ENCODE results near the gene UBE2E2.

The UBE2E2 gene

DNA sequence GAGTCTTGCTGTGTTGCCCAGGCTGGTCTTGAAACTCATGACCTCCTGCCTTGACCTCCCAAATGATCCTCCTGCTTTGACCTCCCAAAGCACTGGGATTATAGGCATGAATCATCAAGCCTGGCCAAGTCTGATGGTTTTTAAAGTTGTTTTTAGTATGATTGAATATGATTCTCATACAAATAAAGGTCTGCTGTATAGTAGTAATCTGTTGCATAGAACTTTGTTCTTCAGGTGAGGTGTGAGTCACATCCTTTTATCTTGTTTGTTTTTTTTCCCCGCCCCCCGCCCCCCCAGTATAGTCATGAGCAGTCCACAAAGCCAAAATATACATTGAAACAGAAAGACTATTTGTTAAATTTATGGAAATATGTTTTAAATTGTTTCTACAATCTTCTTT, 39.0 kb downstream of the UBE2E2 start:
- DNase-seq = peak; percentile 24

DNA sequence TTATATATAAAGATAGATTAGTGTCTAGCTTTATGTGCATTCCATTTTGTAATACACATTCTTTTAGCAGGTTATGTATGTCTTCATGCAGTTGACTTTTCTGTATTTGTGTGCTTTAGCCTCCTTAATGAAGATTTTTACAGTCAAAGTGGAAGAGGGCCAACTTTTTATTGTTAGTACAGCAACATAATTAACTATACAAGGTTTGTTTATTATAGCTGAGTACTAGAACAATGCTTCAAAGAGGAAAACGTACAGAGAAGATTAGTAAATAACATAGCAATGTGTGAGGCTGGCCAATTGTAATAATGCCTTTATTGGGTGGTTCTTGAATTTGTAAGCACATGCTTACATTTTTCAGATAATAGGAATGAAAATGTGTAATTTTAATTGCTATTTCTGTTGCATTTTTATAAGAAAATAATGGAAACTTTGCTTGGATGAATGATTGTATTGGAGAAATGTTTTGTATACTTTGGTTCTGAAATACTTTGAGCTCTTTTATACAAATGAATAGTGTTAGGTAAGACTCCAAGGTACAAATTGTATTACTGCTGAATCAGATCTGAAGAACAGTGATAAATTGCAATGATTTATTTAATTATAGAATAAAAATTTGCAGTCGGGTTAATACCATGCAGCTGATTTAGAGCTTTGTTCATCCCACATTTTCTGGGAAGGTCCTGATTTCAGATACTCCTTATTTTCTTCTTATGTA, 41.4 kb downstream of the UBE2E2 start:
- DNase-seq = no peak

DNA sequence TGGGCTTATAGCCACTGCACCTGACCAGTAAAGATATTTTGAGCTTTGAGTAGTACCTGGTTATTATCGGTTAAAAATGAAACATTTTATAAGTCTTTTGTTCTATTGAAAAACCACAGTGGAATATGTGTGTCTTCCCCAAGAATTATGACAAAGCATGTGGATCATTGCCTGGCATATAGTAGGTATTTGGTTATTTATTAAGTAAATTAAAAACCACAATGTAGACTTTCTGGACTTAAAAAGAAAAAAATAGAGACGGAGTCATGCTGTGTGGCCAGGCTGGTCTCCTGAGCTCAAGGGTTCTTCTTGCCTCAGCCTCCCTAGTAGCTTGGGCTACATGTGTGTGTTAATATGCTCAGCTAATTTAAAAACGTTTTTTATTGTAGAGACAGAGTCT, 43.5 kb downstream of the UBE2E2 start:
- DNase-seq = no peak

DNA sequence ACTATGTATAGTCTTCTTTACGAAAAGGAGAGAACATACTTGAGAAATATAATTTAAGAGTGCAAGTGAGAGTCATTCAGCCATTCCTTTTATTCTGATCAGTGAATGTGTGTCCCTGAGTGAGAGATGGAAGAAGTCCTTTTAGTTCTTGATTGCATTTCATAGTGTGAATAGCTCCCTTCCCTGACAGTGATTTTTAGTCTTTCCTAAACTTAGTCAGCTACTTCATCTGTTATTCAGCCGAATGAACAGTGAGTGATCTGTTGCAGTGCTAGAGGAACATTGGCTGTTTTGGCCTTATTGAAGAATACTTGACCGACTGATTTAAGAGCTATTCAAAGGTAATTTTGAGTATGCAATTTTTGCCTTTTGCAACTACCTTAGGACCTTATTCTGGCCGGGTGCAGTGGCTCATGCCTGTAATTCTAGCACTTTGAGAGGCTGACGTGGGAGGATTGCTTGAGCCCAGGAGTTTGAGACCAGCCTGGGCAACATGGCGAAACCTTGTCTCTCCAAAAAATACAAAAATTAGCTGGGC, 45.5 kb downstream of the UBE2E2 start:
- DNase-seq = no peak

DNA sequence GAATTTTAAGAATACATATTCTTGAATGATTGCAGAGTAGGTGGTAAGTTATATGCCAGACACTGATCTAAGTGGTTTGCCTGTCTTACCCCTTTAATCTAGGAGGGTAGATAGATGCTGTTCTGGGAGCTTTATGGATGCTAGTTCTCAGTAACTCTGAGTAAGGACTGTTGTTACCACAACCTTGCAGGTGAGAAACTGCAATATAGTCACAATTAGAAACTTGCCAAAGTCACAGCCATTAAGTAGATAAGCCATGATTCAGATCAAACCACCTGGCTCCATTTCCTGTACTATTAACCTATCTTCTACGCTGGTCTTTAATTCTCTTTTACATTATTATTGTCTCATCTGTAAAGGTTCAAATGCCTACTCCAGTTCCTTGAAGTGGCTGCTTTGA, 46.8 kb downstream of the UBE2E2 start:
- DNase-seq = no peak

DNA sequence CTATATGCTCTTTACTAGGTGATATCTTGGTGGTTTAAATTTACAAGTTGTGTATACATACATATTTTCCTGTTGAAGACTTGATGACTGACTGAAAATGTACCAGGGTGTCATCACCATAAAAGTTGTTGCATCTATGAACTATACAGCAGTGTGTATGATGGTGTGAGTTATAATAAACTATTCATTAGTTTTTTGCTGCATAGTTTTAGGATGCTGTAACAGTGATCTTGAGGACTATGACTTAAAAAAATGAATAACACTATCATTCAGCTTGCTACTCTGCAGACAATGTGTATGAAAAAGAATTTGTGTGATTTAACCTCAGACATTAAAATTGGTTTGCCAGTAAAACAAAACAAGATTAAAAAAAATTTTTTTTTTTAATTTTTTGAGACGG, 49.0 kb downstream of the UBE2E2 start:
- DNase-seq = no peak

DNA sequence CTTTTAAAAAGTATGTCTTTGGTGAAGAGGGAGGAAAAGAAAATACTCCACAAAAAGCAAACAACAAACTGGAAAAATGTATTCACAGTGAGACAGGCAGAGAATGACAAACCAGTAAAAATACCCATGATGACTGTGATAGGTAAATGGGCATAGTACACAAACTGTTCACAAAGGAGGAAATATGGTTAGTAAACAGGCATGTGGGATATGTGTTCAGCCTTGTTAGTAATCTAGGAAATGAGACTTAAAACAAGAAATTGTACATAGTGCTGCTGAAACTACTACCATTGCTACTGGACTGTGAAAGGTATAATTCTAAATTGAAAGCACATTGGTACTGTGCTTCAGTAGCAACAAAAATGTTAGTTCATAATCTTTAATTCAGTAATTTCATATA, 50.1 kb downstream of the UBE2E2 start:
- peak; percentile 12 for DNase-seq

DNA sequence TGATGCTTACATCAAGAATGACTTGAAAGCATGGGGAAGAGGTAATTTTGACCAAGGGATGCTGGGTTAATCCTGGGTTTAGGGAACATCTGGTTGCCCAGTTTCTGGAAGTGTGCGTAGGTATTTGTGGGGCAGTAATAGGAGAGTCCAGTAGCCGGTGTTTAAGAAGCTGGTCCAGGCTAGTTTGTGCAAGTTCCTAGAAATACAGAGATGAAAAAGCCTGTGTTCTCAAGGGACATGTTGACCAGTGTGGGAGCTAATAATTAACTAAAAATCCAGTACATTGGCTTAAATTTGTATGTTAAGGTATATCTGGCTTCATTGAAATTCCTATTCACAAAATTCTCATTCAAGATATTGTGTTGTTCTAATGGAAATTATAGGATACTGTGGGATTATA, 51.2 kb downstream of the UBE2E2 start:
- DNase-seq = peak; percentile 43

DNA sequence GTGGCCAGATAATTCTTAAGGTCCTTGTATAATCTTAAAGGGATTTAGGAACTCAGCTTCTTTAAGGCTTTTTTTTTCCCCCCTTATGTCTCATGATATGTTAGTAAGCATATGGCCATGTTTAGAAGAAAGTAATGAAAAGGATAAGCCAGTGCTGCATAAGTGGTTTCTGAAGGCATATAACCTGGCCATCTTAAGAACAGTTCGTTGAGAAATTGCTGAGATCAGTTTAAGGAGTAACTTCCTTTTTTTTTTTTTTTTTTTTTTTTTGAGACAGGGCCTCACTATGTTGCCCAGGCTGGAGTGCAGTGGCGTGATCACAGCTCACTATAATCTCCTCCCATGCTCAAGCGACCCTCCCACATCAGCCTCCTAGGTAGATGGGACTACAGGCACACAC, 51.7 kb downstream of the UBE2E2 start:
- DNase-seq = no peak

DNA sequence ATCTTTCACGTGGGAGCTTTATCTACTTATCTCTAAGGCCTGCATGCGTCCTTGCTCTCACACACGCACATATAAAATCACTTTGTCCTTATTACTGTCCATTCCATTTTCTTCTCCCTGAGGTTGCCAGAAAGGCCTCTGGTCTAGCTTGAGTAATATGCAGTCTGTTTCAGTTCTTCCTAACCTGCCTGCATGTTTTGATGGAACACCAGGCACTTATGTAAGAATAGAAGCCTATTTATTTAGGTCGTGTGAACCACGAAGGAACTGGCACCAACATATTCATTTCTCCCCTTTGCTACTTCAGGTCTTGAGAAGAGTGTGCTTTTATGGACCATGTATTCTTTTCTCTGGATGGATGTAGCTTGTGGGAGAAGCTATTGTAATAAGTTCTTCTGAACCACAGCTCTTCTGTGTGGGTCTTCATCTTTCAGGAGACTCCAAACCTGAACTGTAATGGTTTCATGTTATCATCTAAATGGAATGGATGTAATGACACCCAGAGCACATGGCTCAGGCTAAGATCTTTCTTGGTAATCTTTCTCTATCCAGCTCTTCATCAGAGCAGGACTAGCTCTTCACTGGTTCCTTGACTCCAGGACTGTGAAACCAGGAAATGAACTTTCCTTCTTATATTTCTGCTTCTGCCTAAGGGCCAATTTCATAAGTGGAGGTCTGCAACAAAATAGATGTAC, 53.8 kb downstream of the UBE2E2 start:
- peak; percentile 15 for DNase-seq

DNA sequence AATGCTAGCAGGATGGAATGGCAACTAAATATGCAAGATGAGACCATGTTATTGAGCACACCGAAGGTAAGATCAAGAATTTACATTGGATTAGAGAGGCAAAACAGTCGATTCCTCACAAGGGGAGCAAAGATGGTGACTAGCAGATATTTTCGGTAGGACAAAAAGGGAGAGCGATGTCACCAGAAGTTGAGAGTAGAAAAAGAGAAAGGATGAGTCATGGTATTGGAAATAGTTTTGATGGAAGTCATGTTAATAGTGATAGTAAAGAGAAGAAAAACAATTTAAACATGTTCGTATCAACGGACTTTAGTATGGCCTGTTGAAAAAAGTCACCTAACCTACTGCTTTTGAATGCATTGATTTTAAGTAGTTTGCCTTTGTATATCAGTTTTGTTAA, 55.0 kb downstream of the UBE2E2 start:
- DNase-seq = no peak

DNA sequence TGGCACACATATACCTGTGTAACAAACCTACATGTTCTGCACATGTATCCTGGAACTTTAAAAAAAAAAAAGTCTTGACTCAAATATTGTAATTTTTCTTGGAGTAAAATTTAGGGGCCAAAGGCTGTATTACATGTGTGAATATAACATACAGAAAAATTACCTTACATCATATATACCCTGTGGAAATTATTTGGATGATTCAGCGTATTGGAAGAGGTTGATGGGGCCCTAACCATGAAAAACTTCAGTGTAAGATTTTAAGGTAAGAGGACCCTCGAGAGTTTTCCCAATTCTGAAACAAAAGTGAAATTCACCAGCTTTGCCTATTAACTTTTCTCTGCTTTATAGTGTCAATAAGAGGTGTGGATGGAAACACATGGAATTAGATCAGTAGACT, 56.4 kb downstream of the UBE2E2 start:
- no peak for DNase-seq

DNA sequence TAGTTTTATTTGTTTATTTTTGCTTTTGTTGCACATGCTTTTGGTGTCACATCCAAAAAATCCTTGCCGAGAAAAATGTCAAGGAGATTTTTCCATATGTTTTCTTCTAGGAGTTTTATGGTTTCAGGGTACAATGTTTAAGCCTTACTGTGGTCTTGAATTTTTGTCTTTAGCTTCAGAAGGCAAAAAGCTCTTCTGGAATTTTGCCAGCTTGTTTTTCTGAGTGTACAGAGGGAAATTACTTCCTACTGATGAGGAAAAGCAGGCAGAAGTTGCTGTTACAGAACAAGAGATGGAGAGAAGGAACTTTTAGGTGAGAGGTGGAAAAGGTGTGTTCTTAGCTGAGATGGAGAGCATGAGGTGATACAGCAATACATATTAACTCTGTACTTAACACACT, 59.6 kb downstream of the UBE2E2 start:
- DNase-seq = no peak

DNA sequence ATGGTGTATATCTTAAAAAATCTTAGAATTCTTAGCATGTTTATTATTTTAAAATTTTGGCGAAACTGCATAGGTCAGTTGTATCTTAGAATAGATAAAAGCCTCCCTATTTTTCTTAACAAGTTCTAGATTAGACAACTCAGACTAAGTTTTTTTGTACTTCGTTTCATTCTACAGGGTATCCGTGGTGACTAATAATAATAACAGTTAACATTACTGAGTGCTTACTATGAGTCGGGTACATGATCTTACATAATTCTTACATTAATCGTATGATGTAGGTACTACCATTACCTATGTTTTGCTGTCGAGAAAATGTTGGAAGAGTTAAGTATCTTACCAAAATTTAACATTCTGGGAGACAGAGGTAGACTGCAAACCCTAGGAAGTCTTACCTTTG, 60.7 kb downstream of the UBE2E2 start:
- no peak for DNase-seq

DNA sequence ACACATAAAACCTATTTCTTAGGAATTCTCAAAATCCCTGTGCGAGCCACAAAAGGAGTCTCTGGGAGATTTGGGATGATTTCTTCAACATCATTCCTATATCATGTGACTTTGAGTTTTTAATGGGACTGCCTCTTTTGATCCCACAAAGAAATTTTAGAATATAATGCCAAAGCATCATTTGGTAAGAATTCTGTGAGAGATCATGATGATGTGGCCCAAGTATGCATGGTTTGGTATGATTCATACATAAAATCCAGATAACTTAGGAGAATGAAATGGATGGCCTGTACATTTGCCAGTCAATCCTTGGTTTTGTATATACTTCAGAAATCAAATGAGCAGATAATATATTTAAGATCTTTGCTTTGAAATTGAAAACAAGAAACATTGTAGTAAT, 61.3 kb downstream of the UBE2E2 start:
- DNase-seq = no peak

DNA sequence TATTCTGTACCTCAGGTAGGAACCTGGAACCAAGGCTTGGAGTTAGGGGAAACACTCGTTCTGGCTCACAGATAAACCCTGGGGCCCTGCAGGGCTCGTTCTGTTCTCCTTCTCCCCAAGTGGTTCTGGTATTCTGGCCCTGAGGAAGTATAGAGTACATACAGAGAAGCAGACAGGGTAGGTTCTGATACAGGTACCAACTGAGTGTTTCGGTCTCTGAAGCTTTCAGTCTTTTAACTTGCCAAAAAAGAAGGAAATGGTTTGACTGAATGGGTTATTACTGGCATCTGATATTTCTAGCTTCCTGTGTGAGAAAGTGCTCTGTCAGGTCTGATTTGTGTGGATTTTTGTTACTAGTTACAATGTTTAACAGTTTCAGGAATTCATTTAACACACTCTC, 67.3 kb downstream of the UBE2E2 start:
- DNase-seq = no peak

DNA sequence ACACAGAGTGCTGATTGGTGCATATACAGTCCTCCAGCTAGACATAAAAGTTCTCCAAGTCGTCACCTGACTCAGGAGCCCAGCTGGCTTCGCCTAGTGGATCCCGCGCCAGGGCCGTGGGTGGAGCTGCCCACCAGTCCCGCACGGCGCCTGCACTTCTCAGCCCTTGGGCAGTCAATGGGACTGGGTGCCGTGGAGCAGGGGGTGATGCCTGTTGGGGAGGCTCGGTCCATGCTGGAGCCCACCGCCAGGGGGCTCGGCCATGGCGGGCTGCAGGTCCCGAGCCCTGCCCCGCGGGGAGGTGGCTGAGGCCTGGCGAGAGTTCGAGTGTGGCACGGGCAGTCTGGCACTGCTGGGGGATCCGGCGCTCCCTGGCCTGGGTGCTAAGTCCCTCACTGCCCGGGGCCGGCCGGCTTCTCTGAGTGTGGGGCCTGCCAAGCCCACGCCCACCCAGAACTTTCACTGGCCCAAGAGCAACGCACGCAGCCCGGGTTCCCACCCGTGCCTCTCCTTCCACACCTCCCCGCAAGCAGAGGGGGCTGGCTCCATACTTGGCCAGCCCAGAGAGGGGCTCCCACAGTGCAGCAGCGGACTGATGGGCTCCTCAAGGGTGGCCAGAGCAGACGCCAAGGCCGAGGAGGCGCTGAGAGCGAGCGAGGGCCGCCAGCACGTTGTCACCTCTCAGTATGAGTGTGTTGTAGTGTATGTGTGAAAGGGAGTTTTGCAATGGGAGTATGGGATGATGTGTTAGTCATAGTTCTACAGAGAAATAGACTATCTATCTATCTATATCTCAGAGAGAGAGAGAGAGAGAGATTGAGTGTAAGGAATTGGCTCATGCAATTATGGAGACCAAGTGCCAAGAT, 69.0 kb downstream of the UBE2E2 start:
- DNase-seq = no peak

DNA sequence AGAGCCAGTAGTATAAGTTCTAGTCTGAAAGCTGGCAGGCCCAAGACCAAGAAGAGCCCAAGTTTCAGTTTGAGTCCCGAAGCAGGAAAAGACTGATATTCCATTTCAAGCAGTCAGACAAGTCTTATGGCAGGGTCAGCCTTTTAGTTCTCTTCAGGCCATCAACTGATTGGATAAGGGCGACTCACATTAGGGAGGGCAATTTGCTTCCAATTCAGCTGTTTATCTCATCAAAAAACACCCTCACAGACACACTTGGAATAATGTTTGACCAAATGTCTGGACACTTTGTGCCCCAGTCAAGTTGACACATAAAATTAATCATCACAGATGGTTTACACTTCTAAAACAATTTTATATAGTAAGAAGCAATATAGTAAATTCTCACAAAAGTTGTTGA, 69.7 kb downstream of the UBE2E2 start:
- no peak for DNase-seq

DNA sequence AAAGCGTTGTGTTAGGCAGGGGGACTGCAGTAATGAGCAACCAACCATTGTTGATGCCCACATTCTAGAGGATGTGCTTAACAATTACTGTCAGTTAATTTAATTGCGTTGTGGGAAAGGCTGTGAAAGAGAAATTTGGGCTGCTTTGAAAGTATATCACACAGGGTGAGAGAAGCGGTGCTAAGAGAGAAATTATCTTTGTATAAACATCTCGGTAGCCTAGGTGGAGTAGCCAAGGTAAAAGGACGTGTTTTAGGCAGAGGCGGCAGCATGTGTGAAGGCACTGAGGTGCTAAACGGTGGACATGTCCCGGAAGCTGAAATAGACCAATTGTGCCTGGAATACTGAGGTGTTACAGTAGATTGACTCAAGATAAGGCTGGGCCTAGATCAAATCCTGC, 71.9 kb downstream of the UBE2E2 start:
- no peak for DNase-seq

DNA sequence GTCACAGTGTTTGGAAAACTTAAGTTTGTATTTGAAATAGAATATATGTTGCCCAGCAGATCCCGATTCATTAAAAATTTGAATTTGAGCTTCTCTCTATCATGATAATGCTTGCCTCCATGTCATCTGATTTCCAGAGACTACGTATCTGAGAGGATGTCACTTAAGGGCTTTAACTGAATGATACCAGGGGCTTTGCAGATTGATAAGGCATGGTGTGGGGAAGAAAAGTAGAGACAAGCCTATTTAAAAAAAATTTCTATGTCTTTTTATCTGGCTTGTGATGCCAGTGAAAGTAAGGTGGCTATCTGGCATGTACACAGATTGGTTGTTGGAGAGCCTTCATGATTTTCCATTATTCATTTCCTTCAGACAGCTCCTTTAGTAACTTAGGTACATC, 72.7 kb downstream of the UBE2E2 start:
- DNase-seq = no peak

DNA sequence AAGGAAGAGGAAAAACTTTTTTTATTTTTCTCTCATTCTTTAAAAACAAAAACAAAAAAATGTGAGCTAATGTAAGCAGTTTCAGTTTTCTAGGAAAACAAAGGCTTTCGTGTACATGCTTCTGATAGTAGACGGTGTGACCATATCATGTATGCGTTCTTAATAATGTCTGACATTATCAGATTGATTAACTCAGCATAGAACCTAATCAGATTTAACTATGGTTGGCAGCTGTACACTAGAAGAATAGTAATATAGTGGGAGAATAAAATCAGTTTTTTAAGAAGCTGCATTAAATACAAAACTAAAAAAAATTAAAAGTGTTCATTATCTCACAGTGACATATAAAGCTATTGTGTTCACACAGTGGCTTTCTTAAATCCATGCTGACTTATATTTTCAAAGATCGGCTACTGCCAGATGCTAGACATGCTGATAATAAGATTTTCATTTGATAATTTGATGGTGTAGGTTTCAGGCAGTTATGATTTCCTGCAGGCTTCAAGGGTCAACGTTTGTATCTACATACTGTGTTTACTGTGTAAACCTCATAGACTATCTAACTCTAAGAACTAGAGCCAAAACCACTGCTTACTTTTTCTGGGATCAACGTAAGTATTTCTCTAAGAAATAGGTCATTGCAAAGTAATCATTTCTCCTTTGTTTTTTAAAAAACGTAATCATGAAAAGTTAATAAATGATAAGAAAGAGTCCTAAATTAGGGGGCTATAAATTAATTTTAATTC, 74.0 kb downstream of the UBE2E2 start:
- DNase-seq = peak; percentile 3

DNA sequence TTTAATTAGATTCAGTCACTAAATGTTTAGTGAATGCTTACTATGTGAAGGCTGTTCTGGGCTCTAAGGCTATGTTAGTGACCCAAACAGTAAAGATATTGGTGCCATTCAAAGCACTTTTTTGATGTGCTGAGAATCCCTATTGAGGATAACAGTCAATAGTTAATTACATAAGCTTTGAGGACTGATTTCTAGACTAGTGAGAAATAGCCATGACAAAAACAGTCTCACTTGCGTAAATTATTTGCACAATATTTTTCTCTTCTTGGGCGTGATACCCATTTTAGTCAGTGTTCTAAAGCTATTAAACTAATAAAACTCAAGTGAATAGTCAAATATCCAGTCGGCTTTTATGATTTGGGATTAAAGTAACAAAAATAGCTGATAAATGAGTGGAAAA, 74.6 kb downstream of the UBE2E2 start:
- DNase-seq = no peak

DNA sequence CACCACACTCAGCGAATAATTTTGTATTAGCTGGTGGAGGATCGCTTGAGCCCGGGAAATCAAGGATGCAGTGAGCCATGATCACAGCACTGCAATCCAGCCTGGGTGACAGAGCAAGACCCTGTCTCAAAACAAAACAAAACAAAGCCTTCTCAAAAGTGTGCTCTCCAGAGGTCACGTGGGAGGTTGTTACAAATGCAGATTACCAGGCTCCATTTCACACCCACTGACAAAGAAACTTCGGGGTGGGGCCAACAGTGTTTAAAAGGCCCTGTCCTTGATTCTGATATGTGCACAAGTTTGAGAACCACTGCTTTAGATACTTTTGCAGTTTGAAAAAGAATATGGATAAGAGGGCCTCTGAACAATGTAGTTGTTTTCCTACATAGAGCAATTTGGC, 80.5 kb downstream of the UBE2E2 start:
- no peak for DNase-seq

All from DMS53 (cell line).